ENCODE measurements around the gene OTUD5. TPM values are rescaled to one million over a fixed set of nuclear protein-coding genes. Genes with fewer than 3 reads are reported as not detected.

Gene OTUD5
- total RNA-seq, 1 experiment from 2014 or later = 62.5 TPM

- H3K27me3 Mint-ChIP-seq (ENCODE audit: low read depth) = no peaks in the 10 kb centered on the region; the same call in 1 of the 2 replicates
- Histone ChIP-seq H4K8ac (replicated peaks; ENCODE audit: insufficient read length, low read depth, low read length) (no peak overlapping the region), H3K9ac (ENCODE audit: extremely low read depth, insufficient read length, low read length) (no peak overlapping the region), H2BK15ac (ENCODE audit: low read depth, low read length) (no peak overlapping the region), H3K27ac (ENCODE audit: insufficient read length, low read depth, low read length) (no peak overlapping the region), H3K4me2 (ENCODE audit: insufficient read depth, insufficient read length, low read length) (no peak overlapping the region), H2BK120ac (ENCODE audit: low read depth, low read length, poor library complexity, severe bottlenecking) (no peak overlapping the region), H2AFZ (ENCODE audit: low read length) (no peak overlapping the region), H4K5ac (ENCODE audit: insufficient read length, low read depth, low read length) (no peak overlapping the region), H2BK20ac (ENCODE audit: low read depth, low read length, poor library complexity, severe bottlenecking) (no peak overlapping the region), H4K91ac (ENCODE audit: insufficient read length, low read depth, low read length) (no peak overlapping the region), H3K56ac (ENCODE audit: insufficient read length, low read depth, low read length) (no peak overlapping the region), H4K20me1 (ENCODE audit: control insufficient read depth, insufficient read depth, insufficient read length) (peaks cover 2% of the 10 kb centered on the region), H3K23me2 (ENCODE audit: insufficient read length, low read depth, low read length, poor library complexity, severe bottlenecking) (no peaks in the 10 kb centered on the region), H3K18ac (ENCODE audit: insufficient read length, low read depth, low read length) (no peak overlapping the region), H3K79me2 (ENCODE audit: insufficient read depth, low read length) (peaks cover 2% of the 10 kb centered on the region; the same call in 1 of the 2 replicates), H3K27me3 (ENCODE audit: insufficient read depth, low read length) (no peaks in the 10 kb centered on the region), H3K4ac (ENCODE audit: low read depth, low read length) (no peak overlapping the region), H2BK5ac (ENCODE audit: insufficient read length, low read length) (no peak overlapping the region), H3K4me1 (ENCODE audit: insufficient read depth, low read length) (no peaks in the 10 kb centered on the region), H3K9me3 (ENCODE audit: control insufficient read depth, low read depth, low read length) (no peaks in the 10 kb centered on the region), H3K79me1 (ENCODE audit: insufficient read depth, low read depth, low read length, poor library complexity, severe bottlenecking) (peaks cover 2% of the 10 kb centered on the region), H2AK5ac (ENCODE audit: insufficient read length, low read length) (no peak overlapping the region), H3K14ac (ENCODE audit: insufficient read depth, low read length) (no peak overlapping the region), H3K23ac (ENCODE audit: insufficient read length, low read depth, low read length) (no peak overlapping the region), H2BK12ac (ENCODE audit: insufficient read length, low read depth, low read length) (no peak overlapping the region), H3T11ph (ENCODE audit: low read length) (no peak overlapping the region)
- WGBS (ENCODE audit: extremely low coverage, insufficient read length, low lambda C conversion rate) = no CpG with 5 or more reads among the region's 1 CpG
- no peak for TF ChIP-seq CTCF (conservative IDR thresholded peaks at IDR 0.05)
- H3K36me3 Mint-ChIP-seq (ENCODE audit: insufficient read depth in 1 of 3, low read depth in 3 of 3) = peaks cover 49 to 70% (median 70%) of the 10 kb centered on the region in 3 experiments
- H3K27ac Mint-ChIP-seq = no peak overlapping the region
- no peak overlapping the region for H3K4me3 Mint-ChIP-seq
- peaks cover 74 to 81% of the 10 kb centered on the region in 2 experiments for H3K9me3 Mint-ChIP-seq
- DNase-seq = no peak
- H3K4me1 Mint-ChIP-seq = peaks cover 0 to 8% of the 10 kb centered on the region in 2 experiments; a peak in 2 of 4 replicates
Measured at GRCh38 chrX:48997865-48998264, 40.5 kb upstream of the OTUD5 start.
